SK-MEL-5 (cell line): ENCODE results near the gene PA2G4. TPM values are rescaled to one million over a fixed set of nuclear protein-coding genes. Genes with fewer than 3 reads are reported as not detected.
"Not testable (repeated sequence)": the region's sequence is repeated elsewhere in the genome, so short reads cannot be mapped to it uniquely, and the experiment has no call there.

Source experiments
- DNase-seq: peaks from one replicate; pipeline ENCODE4 v3.0.0-alpha.2; 2016; ENCODE audit warnings: low read depth, low spot score
- in situ Hi-C: cut with HindIII; loops from 2 replicates; pipeline ENCODE4 v1.10.0; 2016; ENCODE audit warnings: low sequenced_read_pairs, high pct_unique_total_duplicates, low pct_unique_long_range_greater_than_20kb
- polyA plus RNA-seq, 2 experiments: library from polyadenylated mRNA; depleted of rRNA; stranded (reverse); fragments of >200 nt; gene quantifications; 2 replicates each; pipeline ENCODE4 v1.2.3, GENCODE V29; 2015
- total RNA-seq: library from RNA; depleted of rRNA; stranded (reverse); fragments of >200 nt; shearing (Covaris generic); gene quantifications from 2 replicates; pipeline ENCODE4 v1.2.3, GENCODE V29; 2014; rRNA removed

Gene PA2G4
- 473 and 487 TPM in 2 replicates for total RNA-seq
- 387 and 430 TPM in 2 replicates for polyA plus RNA-seq (2015; cell fraction: cytosol; rRNA removed)
- polyA plus RNA-seq (2015; cell fraction: nucleus; rRNA removed), result 319 and 346 TPM in 2 replicates

GRCh38 chr12:56104109-56104814 lies at the start of gene PA2G4:
Gene PA2G4, plus strand, starts transcription at chr12:56104559. Its CDS starts 179 bp downstream, at chr12:56104738.
- in situ Hi-C loops, result no loop called here
- peak; percentile 99 for DNase-seq

GRCh38 chr12:56059964-56060363 lies 44.4 kb upstream of the PA2G4 start:
- DNase-seq, in situ Hi-C loops: not testable (repeated sequence)

- in situ Hi-C loops, result no loop called here
- DNase-seq, result no peak
Observed at GRCh38 chr12:56061982-56062381, 42.4 kb upstream of the PA2G4 start.

- no peak for DNase-seq
- in situ Hi-C loops, result no loop called here
Observed at GRCh38 chr12:56062996-56063395, 41.4 kb upstream of the PA2G4 start.

GRCh38 chr12:56071648-56072047 lies 32.7 kb upstream of the PA2G4 start:
- in situ Hi-C loops, result no loop called here
- DNase-seq, result no peak

- in situ Hi-C loops, result no loop called here
- DNase-seq, result no peak
Observed at GRCh38 chr12:56074396-56074795, 30.0 kb upstream of the PA2G4 start.

GRCh38 chr12:56077966-56078365 lies 26.4 kb upstream of the PA2G4 start:
- DNase-seq, in situ Hi-C loops: not testable (repeated sequence)

GRCh38 chr12:56078427-56078826 lies 25.9 kb upstream of the PA2G4 start:
- DNase-seq, result no peak
- in situ Hi-C loops, result no loop called here

- in situ Hi-C loops, result no loop called here
- DNase-seq, result peak; percentile 91
Observed at GRCh38 chr12:56078931-56079722, 25.2 kb upstream of the PA2G4 start.

GRCh38 chr12:56079723-56080555 lies 24.4 kb upstream of the PA2G4 start, which contains the start of gene ERBB3:
Gene ERBB3, plus strand, starts transcription at chr12:56080165. Its CDS starts 136 bp downstream, at chr12:56080301.
- peak; percentile 71 for DNase-seq
- in situ Hi-C loops, result no loop called here

GRCh38 chr12:56080556-56081138 lies 23.7 kb upstream of the PA2G4 start:
- no peak for DNase-seq
- in situ Hi-C loops, result no loop called here

GRCh38 chr12:56081393-56082347 lies 22.7 kb upstream of the PA2G4 start:
- peak; percentile 81 for DNase-seq
- in situ Hi-C loops, result no loop called here

GRCh38 chr12:56082382-56082781 lies 22.0 kb upstream of the PA2G4 start:
- in situ Hi-C loops, result no loop called here

GRCh38 chr12:56082967-56083366 lies 21.4 kb upstream of the PA2G4 start:
- DNase-seq, result peak; percentile 94
- in situ Hi-C loops, result no loop called here

More at GRCh38 chr12:56082382-56082781, 22.0 kb upstream of the PA2G4 start:
- DNase-seq, result no peak

GRCh38 chr12:56084958-56085543 lies 19.3 kb upstream of the PA2G4 start:
- DNase-seq, result peak; percentile 70
- in situ Hi-C loops, result no loop called here

- no peak for DNase-seq
- in situ Hi-C loops, result no loop called here
Observed at GRCh38 chr12:56086096-56086495, 18.3 kb upstream of the PA2G4 start.
